HUES6 (cell line): ENCODE data around the gene RFPL4AL1.

Experiments
- H3K27ac ChIP-seq: 2 replicates; pipeline ENCODE4 v1.7.0; 2013; ENCODE audit warnings: low read depth, mild to moderate bottlenecking, low read length, inconsistent platforms
- H3K27me3 ChIP-seq: 2 replicates; pipeline ENCODE4 v1.6.1; 2013; ENCODE audit warnings: low read length; ENCODE audit not compliant: control insufficient read depth, insufficient read depth
- H3K36me3 ChIP-seq: 2 replicates; pipeline ENCODE4 v1.6.1; 2013; ENCODE audit warnings: low read length; ENCODE audit not compliant: control insufficient read depth, insufficient read depth
- H3K4me1 ChIP-seq: 2 replicates; pipeline ENCODE4 v1.6.1; 2013; ENCODE audit warnings: low read length; ENCODE audit not compliant: control insufficient read depth, insufficient read depth
- H3K4me3 ChIP-seq: 2 replicates; pipeline ENCODE4 v1.5.1; 2013; ENCODE audit warnings: low read depth, low read length
- H3K9ac ChIP-seq: one replicate; pipeline ENCODE4 v1.6.1; 2013; ENCODE audit warnings: mild to moderate bottlenecking, low read length
- H3K9me3 ChIP-seq: 2 replicates; pipeline ENCODE4 v1.6.1; 2013; ENCODE audit warnings: low read depth, low read length; ENCODE audit not compliant: control insufficient read depth, insufficient read depth

The RFPL4AL1 gene

DNA sequence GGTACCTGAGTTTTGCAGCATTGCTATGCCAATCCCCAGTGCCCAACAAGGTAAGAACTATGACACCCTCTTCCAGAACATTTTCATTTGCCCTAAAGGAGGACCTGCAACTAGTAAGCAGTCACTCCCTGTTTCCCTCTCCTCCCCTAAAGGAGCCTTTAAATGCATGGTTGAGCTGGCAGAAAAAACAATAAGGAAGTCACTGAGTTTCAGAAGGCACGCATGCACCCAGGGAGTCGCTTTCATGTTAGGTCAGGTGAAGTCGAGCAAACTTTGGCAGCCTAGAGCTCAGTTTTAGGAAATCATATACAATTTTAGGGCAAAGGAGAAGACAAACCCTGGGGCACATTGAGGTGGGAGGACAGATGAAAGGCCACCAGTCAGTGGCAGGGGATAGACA lies 51.1 kb downstream of the RFPL4AL1 start:
- no peaks in the 10 kb centered on the region for H3K36me3 ChIP-seq
- peaks cover 55% of the 10 kb centered on the region; the same call in 1 of the 2 replicates for H3K9me3 ChIP-seq
- H3K27ac ChIP-seq = no peak overlapping the region
- peaks cover 20% of the 10 kb centered on the region; the same call in 1 of the 2 replicates for H3K27me3 ChIP-seq
- H3K9ac ChIP-seq = no peak overlapping the region
- no peaks in the 10 kb centered on the region for H3K4me1 ChIP-seq
- no peak overlapping the region for H3K4me3 ChIP-seq
